SU-DHL-6 (cell line): ENCODE data around the gene ALDOB.
A peak's percentile ranks its signal among the peaks of the same experiment; 100 is the strongest.

ENCODE experiments used
- H2AFZ ChIP-seq: fragments of 200-600 bp; sonication (generic); 2 replicates; pipeline ENCODE4 v1.6.1; 2014; ENCODE audit warnings: low read depth, mild to moderate bottlenecking, moderate library complexity, mixed read lengths, antibody characterized with exemption, low read length; ENCODE audit not compliant: severe bottlenecking
- H3F3A ChIP-seq: fragments of 200-600 bp; shearing (Covaris generic); 2 replicates; pipeline ENCODE4 v1.6.0; 2016; ENCODE audit warnings: antibody characterized with exemption, mild to moderate bottlenecking; ENCODE audit not compliant: insufficient read depth
- H3K27ac ChIP-seq: fragments of 200-600 bp; sonication (generic); 2 replicates; pipeline ENCODE4 v1.5.1; 2016; ENCODE audit warnings: low read depth, mild to moderate bottlenecking, low read length, moderate library complexity, mixed read lengths
- H3K27me3 ChIP-seq: fragments of 200-600 bp; sonication (generic), shearing (Covaris generic); 2 replicates; pipeline ENCODE4 v1.6.0; 2014; ENCODE audit warnings: mild to moderate bottlenecking, low read length
- H3K36me3 ChIP-seq: fragments of 200-600 bp; sonication (generic); 2 replicates; pipeline ENCODE4 v1.6.1; 2014; ENCODE audit warnings: mild to moderate bottlenecking, low read length, mixed read lengths
- H3K4me2 ChIP-seq: fragments of 300-600, 200-600 bp; shearing (Covaris generic), sonication (generic); 2 replicates; pipeline ENCODE4 v1.6.0; 2014; ENCODE audit warnings: low read length, low read depth, mild to moderate bottlenecking; ENCODE audit not compliant: poor library complexity, severe bottlenecking
- H3K4me3 ChIP-seq: fragments of 200-600 bp; sonication (generic); 2 replicates; pipeline ENCODE4 v1.5.1; 2014; ENCODE audit warnings: antibody characterized with exemption, low read length, mild to moderate bottlenecking, mixed read lengths; ENCODE audit not compliant: insufficient read depth, poor library complexity, severe bottlenecking
- H3K79me2 ChIP-seq: fragments of 200-600 bp; sonication (generic); 2 replicates; pipeline ENCODE4 v1.6.1; 2014; ENCODE audit warnings: mild to moderate bottlenecking, low read length, moderate library complexity; ENCODE audit not compliant: insufficient read depth
- H3K9ac ChIP-seq: fragments of 200-600 bp; sonication (generic); 2 replicates; pipeline ENCODE4 v1.7.0; 2014; ENCODE audit warnings: mild to moderate bottlenecking, low read length
- H3K9me2 ChIP-seq: fragments of 200-600 bp; sonication (generic); replicated peaks from 2 replicates; pipeline ENCODE4 v1.6.1; 2014; ENCODE audit warnings: low read length; ENCODE audit not compliant: insufficient read depth
- H3K9me3 ChIP-seq: fragments of 200-600 bp; sonication (generic); 2 replicates; pipeline ENCODE4 v1.6.1; 2014; ENCODE audit warnings: low read length, mixed read lengths; ENCODE audit not compliant: insufficient read depth
- H4K20me1 ChIP-seq: fragments of 200-600 bp; sonication (generic); 2 replicates; pipeline ENCODE4 v1.6.1; 2014; ENCODE audit warnings: low read depth, mild to moderate bottlenecking, antibody characterized with exemption, low read length, moderate library complexity, mixed read lengths
- CTCF ChIP-seq: fragments of 200-600 bp; sonication (generic); IDR thresholded peaks from one replicate; pipeline ENCODE4 v1.5.1; 2017; ENCODE audit warnings: antibody characterized with exemption, mild to moderate bottlenecking, low read length, moderate library complexity; ENCODE audit not compliant: insufficient read depth, poor library complexity, severe bottlenecking
- EZH2phosphoT487 ChIP-seq: fragments of 200-600 bp; sonication (generic), shearing (Covaris generic); conservative IDR thresholded peaks from 2 replicates; pipeline ENCODE4 v1.6.1; 2018; ENCODE audit warnings: mild to moderate bottlenecking, antibody characterized with exemption, low read length, moderate library complexity, mixed read lengths

The ALDOB gene

GRCh38 chr9:101462558-101462957 lies 27.0 kb upstream of the ALDOB start:
- Histone ChIP-seq H2AFZ (no peak overlapping the region), H4K20me1 (no peaks in the 10 kb centered on the region), H3K36me3 (no peaks in the 10 kb centered on the region), H3K79me2 (no peaks in the 10 kb centered on the region), H3K4me3 (no peak overlapping the region), H3K27me3 (peaks cover 3% of the 10 kb centered on the region; the same call in 1 of the 2 replicates), H3K9me3 (no peaks in the 10 kb centered on the region), H3K4me2 (no peak overlapping the region), H3K27ac (no peak overlapping the region), H3F3A (no peaks in the 10 kb centered on the region), H3K9ac (no peak overlapping the region), H3K9me2 (no peaks in the 10 kb centered on the region)
- no peak for TF ChIP-seq EZH2phosphoT487
- TF ChIP-seq CTCF = no peak

GRCh38 chr9:101460965-101461364 lies 25.4 kb upstream of the ALDOB start:
- Histone ChIP-seq H2AFZ (no peak overlapping the region), H3K27ac (no peak overlapping the region), H3K9me2 (no peaks in the 10 kb centered on the region), H4K20me1 (no peaks in the 10 kb centered on the region), H3K4me2 (no peak overlapping the region), H3K9ac (no peak overlapping the region), H3K36me3 (no peaks in the 10 kb centered on the region), H3K4me3 (no peak overlapping the region), H3F3A (no peaks in the 10 kb centered on the region), H3K27me3 (peaks cover 3% of the 10 kb centered on the region; the same call in 1 of the 2 replicates), H3K9me3 (no peaks in the 10 kb centered on the region), H3K79me2 (no peaks in the 10 kb centered on the region)
- no peak for TF ChIP-seq EZH2phosphoT487
- no peak for TF ChIP-seq CTCF

DNA sequence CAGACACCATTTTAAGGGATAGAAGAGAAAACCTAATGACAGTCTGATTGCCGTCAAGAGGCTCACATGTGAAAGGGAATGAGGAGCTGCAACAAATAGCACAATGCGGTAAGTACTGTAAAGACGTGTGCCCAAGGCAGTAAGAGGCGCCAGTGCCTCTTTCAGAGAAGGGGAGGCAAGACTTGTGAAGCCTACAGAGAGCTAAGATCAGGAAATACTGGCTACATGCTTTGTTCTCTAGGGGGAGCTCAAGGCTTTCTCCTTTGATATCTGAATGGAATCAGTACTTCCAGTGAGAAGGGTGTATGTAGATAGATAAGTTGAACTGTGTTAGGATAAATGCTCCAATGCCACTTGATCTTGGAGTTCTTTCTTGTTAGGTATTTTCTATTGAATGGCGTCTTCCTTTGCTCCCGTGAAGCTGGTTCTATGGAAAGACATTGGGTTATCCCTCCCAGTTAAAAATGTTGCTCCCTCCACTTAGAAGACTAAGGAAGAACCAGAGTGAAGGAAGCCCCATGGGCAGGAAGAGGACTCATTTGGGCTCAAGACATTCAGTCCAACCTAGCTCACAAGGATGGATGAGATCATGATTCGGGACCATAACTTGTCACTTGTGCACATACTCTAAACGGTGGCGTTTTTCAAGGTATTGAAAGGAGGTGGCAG lies 23.5 kb upstream of the ALDOB start:
- TF ChIP-seq CTCF = peak; percentile 61
- no peak for TF ChIP-seq EZH2phosphoT487
- no peak overlapping the region for H3K27ac ChIP-seq
- H3K9me2 ChIP-seq = no peaks in the 10 kb centered on the region
- H3F3A ChIP-seq = no peaks in the 10 kb centered on the region
- no peaks in the 10 kb centered on the region for H4K20me1 ChIP-seq
- H3K9ac ChIP-seq = no peak overlapping the region
- H3K79me2 ChIP-seq = no peaks in the 10 kb centered on the region
- H3K36me3 ChIP-seq = no peaks in the 10 kb centered on the region
- no peak overlapping the region for H3K4me2 ChIP-seq
- H2AFZ ChIP-seq = no peak overlapping the region
- H3K9me3 ChIP-seq = no peaks in the 10 kb centered on the region
- no peaks in the 10 kb centered on the region for H3K27me3 ChIP-seq
- no peak overlapping the region for H3K4me3 ChIP-seq
